GM21381 (cell line): ENCODE measurements around the gene CP.
"Not testable (repeated sequence)": the region's sequence is repeated elsewhere in the genome, so short reads cannot be mapped to it uniquely, and the experiment has no call there.

Experiments
- ATAC-seq: cut with Tn5 transposase; IDR thresholded peaks from one replicate; pipeline ENCODE4 v1.9.1; 2021; ENCODE audit warnings: mild to moderate bottlenecking, moderate library complexity; ENCODE audit not compliant: unreplicated experiment

CP gene

GRCh38 chr3:149227591-149228268 is 6.1 kb upstream of the CP start:
- no peak for ATAC-seq

GRCh38 chr3:149226776-149227175 is 5.1 kb upstream of the CP start:
- ATAC-seq = no peak

- peak; percentile 95 for ATAC-seq
Measured at GRCh38 chr3:149224736-149225594, 3.3 kb upstream of the CP start.

GRCh38 chr3:149223461-149223820 is 1.8 kb upstream of the CP start:
- no peak for ATAC-seq

GRCh38 chr3:149219380-149220121 is 2.1 kb downstream of the CP start:
- ATAC-seq = not testable (repeated sequence)

- ATAC-seq = no peak
Measured at GRCh38 chr3:149217347-149217746, 4.3 kb downstream of the CP start.

GRCh38 chr3:149216193-149216869 is 5.3 kb downstream of the CP start:
- no peak for ATAC-seq

- ATAC-seq = no peak
Measured at GRCh38 chr3:149215515-149215914, 6.1 kb downstream of the CP start.

- ATAC-seq = no peak
Measured at GRCh38 chr3:149214702-149215101, 6.9 kb downstream of the CP start.

GRCh38 chr3:149212386-149212785 is 9.2 kb downstream of the CP start:
- no peak for ATAC-seq

- no peak for ATAC-seq
Measured at GRCh38 chr3:149209431-149209830, 12.2 kb downstream of the CP start.

- no peak for ATAC-seq
Measured at GRCh38 chr3:149207475-149207874, 14.2 kb downstream of the CP start.

- no peak for ATAC-seq
Measured at GRCh38 chr3:149204390-149204991, 17.1 kb downstream of the CP start.

GRCh38 chr3:149203758-149204157 is 17.9 kb downstream of the CP start:
- peak; percentile 98 for ATAC-seq

- no peak for ATAC-seq
Measured at GRCh38 chr3:149199474-149199873, 22.2 kb downstream of the CP start.

- no peak for ATAC-seq
Measured at GRCh38 chr3:149198611-149199010, 23.0 kb downstream of the CP start.

- ATAC-seq = no peak
Measured at GRCh38 chr3:149197669-149198068, 24.0 kb downstream of the CP start.

- not testable (repeated sequence) for ATAC-seq
Measured at GRCh38 chr3:149196805-149197592, 24.6 kb downstream of the CP start.

GRCh38 chr3:149195221-149195620 is 26.4 kb downstream of the CP start:
- ATAC-seq = no peak

- no peak for ATAC-seq
Measured at GRCh38 chr3:149188494-149188893, 33.1 kb downstream of the CP start.
